Measurements from ENCODE around the gene DR1. TPM values are rescaled to one million over a fixed set of nuclear protein-coding genes. Genes with fewer than 3 reads are reported as not detected.

The DR1 gene
- total RNA-seq (2021) (71.3 and 77.2 TPM in 2 replicates), Bru-seq, nascent RNA (percentile 94 among the genes with signal in this experiment), BruChase-seq, experiment 1, labeled RNA remaining after a 2-hour chase (percentile 96 among the genes with signal in this experiment), BruChase-seq, experiment 2, labeled RNA remaining after a 6-hour chase (percentile 98 among the genes with signal in this experiment)
- long read RNA-seq, full-length matches to known transcripts, result 148 of 160 reads
- long read RNA-seq, partial matches to known transcripts, result 7 of 160 reads
- long read RNA-seq, other reads (novel, unspliced or antisense), result 5 of 160 reads

DNA sequence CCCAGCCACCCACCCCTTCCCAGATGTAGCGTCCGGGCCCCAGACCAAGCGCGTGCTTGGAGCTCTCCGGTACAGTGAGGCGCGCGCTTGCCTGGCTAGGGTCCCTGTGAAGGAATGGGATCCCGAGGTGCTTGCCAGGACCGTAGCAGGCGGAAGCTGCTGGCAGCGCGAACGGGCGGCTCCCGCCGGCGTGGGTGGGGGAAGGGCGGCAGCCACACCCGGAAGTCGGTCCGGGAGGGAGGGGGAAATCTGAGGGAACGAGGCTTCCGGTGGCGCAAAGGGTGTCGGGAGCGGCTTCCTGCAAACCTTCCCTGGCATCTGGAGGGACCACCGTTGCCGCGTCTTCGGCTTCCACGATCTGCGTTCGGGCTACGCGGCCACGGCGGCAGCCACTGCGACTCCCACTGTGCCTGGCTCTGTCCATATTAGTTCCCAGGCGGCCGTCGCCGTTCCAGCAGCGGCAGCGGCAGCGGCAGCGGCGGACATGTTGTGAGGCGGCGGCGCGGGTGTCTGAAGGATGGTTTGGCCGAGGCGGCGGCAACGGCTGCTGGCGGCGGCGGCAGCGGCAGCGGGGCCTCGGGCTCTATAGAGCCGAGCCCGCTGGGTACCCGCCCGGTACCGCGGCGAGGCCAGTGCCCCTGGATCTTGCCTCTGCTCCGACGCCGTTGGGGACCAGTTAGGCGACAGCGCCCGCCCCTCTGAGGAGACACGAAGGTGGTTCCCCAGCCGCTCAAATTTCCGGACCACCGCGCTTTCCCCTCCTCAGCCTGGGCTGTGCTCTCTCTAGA is at the start of gene DR1:
TSS of gene DR1 (plus strand) at position 275 of the 788 bp plus-strand sequence. CDS start 739 bp downstream, outside the sequence.
- Histone ChIP-seq H3K4me3 (ENCODE audit: low read depth, low read length, poor library complexity, severe bottlenecking) (peak within 1 kb of the TSS; percentile 84), H3K4me1 (ENCODE audit: insufficient read depth, low read length, poor library complexity, severe bottlenecking) (peaks cover 24% of the 10 kb centered on the region), H3K9me3 (ENCODE audit: low read depth, low read length, poor library complexity, severe bottlenecking) (no peaks in the 10 kb centered on the region), H3K27me3 (replicated peaks; ENCODE audit: insufficient read depth, low read depth, low read length, poor library complexity) (no peaks in the 10 kb centered on the region), H3K27ac (ENCODE audit: low read depth, low read length, poor library complexity, severe bottlenecking) (peak within 1 kb of the TSS; percentile 98), H3K36me3 (ENCODE audit: insufficient read depth, low read length, poor library complexity, severe bottlenecking) (no peaks in the 10 kb centered on the region)
- intact Hi-C loops (cut with micrococcal nuclease; ENCODE audit: unreplicated experiment), result no loop called here
- DNase-seq (ENCODE audit: low spot score), result peak; percentile 96
- BruUV-seq (replicated peaks), result no TSS peak
- no peak for TF ChIP-seq EZH2 (IDR thresholded peaks at IDR 0.05; ENCODE audit: borderline replicate concordance, low read depth, low read length, poor library complexity, severe bottlenecking)
- TF ChIP-seq, protein P1, sequence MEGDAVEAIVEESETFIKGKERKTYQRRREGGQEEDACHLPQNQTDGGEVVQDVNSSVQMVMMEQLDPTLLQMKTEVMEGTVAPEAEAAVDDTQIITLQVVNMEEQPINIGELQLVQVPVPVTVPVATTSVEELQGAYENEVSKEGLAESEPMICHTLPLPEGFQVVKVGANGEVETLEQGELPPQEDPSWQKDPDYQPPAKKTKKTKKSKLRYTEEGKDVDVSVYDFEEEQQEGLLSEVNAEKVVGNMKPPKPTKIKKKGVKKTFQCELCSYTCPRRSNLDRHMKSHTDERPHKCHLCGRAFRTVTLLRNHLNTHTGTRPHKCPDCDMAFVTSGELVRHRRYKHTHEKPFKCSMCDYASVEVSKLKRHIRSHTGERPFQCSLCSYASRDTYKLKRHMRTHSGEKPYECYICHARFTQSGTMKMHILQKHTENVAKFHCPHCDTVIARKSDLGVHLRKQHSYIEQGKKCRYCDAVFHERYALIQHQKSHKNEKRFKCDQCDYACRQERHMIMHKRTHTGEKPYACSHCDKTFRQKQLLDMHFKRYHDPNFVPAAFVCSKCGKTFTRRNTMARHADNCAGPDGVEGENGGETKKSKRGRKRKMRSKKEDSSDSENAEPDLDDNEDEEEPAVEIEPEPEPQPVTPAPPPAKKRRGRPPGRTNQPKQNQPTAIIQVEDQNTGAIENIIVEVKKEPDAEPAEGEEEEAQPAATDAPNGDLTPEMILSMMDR (conservative IDR thresholded peaks at IDR 0.05; ENCODE audit: low read depth, low read length), result no peak
- ChIA-PET CTCF (interaction anchor here (1.6 kb wide), 1 partner anchor 41 kb away, joined by 16 read pairs; no protein-coding TSS in a partner anchor), POLR2A (ENCODE audit: low non-redundant PET) (interaction anchor here (0.6 to 0.7 kb wide), 3 partner anchors 70 to 1499 kb away, joined by 3 to 14 read pairs (median 4); partner anchors contain the start of gene CCDC18)

DNA sequence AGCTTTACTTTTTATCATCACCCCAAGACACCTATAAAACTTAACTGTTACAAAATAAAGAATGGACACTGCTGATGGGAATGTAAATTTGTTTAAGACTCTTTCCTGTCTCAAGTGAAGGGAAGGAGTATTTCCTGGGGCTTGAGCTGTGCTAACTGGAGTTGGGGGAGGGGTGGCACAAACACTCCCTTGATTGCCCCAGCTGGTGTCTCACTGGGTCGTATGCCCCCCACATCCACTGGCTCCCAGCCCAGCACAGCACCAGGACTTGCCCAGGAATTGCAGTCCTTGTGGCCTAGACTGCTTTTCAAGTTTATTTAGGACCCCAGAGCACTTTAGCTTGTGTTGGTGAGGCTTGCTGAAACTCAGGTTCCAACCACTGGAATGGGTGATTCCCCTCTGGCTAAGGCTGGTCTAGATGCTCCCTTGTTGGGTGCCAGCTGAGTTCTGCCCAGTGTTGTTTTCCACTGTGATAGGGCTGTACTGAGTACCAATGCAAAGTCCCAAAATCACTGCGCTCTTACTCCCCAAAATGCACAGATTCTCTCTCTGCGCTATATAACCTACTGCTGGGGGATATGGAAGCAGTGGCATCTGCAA is 49.1 kb upstream of the DR1 start:
- Histone ChIP-seq H3K9me3 (ENCODE audit: low read depth, low read length, poor library complexity, severe bottlenecking) (no peaks in the 10 kb centered on the region), H3K4me3 (ENCODE audit: low read depth, low read length, poor library complexity, severe bottlenecking) (no peak overlapping the region), H3K36me3 (ENCODE audit: insufficient read depth, low read length, poor library complexity, severe bottlenecking) (no peaks in the 10 kb centered on the region), H3K27me3 (replicated peaks; ENCODE audit: insufficient read depth, low read depth, low read length, poor library complexity) (no peaks in the 10 kb centered on the region), H3K4me1 (ENCODE audit: insufficient read depth, low read length, poor library complexity, severe bottlenecking) (no peaks in the 10 kb centered on the region), H3K27ac (ENCODE audit: low read depth, low read length, poor library complexity, severe bottlenecking) (no peak overlapping the region)
- CTCF ChIA-PET, result interaction anchor here (1.0 kb wide), 1 partner anchor 8 kb away, joined by 4 read pairs; no protein-coding TSS in a partner anchor
- intact Hi-C loops (cut with micrococcal nuclease; ENCODE audit: unreplicated experiment), result no loop called here
- POLR2A ChIA-PET (ENCODE audit: low non-redundant PET), result interaction anchor here (0.5 kb wide), 1 partner anchor 557 kb away, joined by 3 read pairs; no protein-coding TSS in a partner anchor
- BruUV-seq (replicated peaks), result no TSS peak
- DNase-seq (ENCODE audit: low spot score), result peak; percentile 29
- TF ChIP-seq, protein P1 (conservative IDR thresholded peaks at IDR 0.05; ENCODE audit: low read depth, low read length), result no peak
- TF ChIP-seq EZH2 (IDR thresholded peaks at IDR 0.05; ENCODE audit: borderline replicate concordance, low read depth, low read length, poor library complexity, severe bottlenecking), result no peak

DNA sequence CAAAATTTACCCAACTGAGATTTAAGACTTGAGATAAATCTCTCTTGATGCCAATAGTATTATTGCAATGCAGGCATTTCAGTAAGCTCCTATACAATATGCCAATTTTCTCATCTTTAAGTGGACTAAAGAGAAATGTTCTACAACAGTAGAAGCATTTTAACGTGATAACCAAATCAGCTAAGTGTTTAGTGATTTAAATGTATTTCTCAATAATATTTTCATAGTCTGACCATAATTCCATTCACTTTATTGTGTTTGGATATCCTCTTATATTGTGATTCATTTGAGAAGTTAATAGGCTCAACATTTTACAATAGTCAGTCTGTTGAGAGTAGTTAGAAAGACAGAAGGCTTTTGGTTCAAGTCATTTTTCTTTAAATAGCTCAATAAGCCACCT is 44.6 kb upstream of the DR1 start:
- H3K4me1 ChIP-seq (ENCODE audit: insufficient read depth, low read length, poor library complexity, severe bottlenecking), result no peaks in the 10 kb centered on the region
- H3K36me3 ChIP-seq (ENCODE audit: insufficient read depth, low read length, poor library complexity, severe bottlenecking), result no peaks in the 10 kb centered on the region
- no peak for DNase-seq (ENCODE audit: low spot score)
- no peak overlapping the region for H3K4me3 ChIP-seq (ENCODE audit: low read depth, low read length, poor library complexity, severe bottlenecking)
- POLR2A ChIA-PET (ENCODE audit: low non-redundant PET), result no interaction called here
- intact Hi-C loops (cut with micrococcal nuclease; ENCODE audit: unreplicated experiment), result loop anchor here (10.0 kb wide), 2 partner anchors 324 to 514 kb away; no protein-coding TSS in a partner anchor
- no TSS peak for BruUV-seq (replicated peaks)
- TF ChIP-seq, protein P1 (conservative IDR thresholded peaks at IDR 0.05; ENCODE audit: low read depth, low read length), result no peak
- TF ChIP-seq EZH2 (IDR thresholded peaks at IDR 0.05; ENCODE audit: borderline replicate concordance, low read depth, low read length, poor library complexity, severe bottlenecking), result no peak
- no peak overlapping the region for H3K27ac ChIP-seq (ENCODE audit: low read depth, low read length, poor library complexity, severe bottlenecking)
- no peaks in the 10 kb centered on the region for H3K9me3 ChIP-seq (ENCODE audit: low read depth, low read length, poor library complexity, severe bottlenecking)
- H3K27me3 ChIP-seq (replicated peaks; ENCODE audit: insufficient read depth, low read depth, low read length, poor library complexity), result no peaks in the 10 kb centered on the region
- CTCF ChIA-PET, result no interaction called here

Measured in A673 (cell line).